H9 (cell line): ENCODE measurements around the gene KCTD19. TPM values are rescaled to one million over a fixed set of nuclear protein-coding genes. Genes with fewer than 3 reads are reported as not detected.

ENCODE experiments used
- DNase-seq: peaks from one replicate; pipeline ENCODE4 v3.0.0-alpha.2; 2017
- H2AFZ ChIP-seq: one replicate; pipeline ENCODE4 v1.6.1; 2013; ENCODE audit warnings: mild to moderate bottlenecking, low read length, control low read depth, moderate library complexity
- H2AK5ac ChIP-seq: 2 replicates; pipeline ENCODE4 v1.6.1; 2013; ENCODE audit warnings: low read length, control low read depth, mixed read lengths; ENCODE audit not compliant: insufficient read length
- H2BK120ac ChIP-seq: one replicate; pipeline ENCODE4 v1.6.1; 2013; ENCODE audit warnings: low read depth, mild to moderate bottlenecking, low read length, control low read depth, inconsistent platforms; ENCODE audit not compliant: poor library complexity, severe bottlenecking
- H2BK12ac ChIP-seq: 2 replicates; pipeline ENCODE4 v1.6.1; 2013; ENCODE audit warnings: low read length, control low read depth, mixed read lengths, low read depth; ENCODE audit not compliant: insufficient read length
- H2BK15ac ChIP-seq: 2 replicates; pipeline ENCODE4 v1.6.1; 2013; ENCODE audit warnings: low read depth, low read length, control low read depth
- H2BK20ac ChIP-seq: one replicate; pipeline ENCODE4 v1.6.1; 2013; ENCODE audit warnings: low read depth, mild to moderate bottlenecking, low read length, control low read depth, inconsistent platforms; ENCODE audit not compliant: poor library complexity, severe bottlenecking
- H2BK5ac ChIP-seq: 2 replicates; pipeline ENCODE4 v1.6.1; 2013; ENCODE audit warnings: low read length, control low read depth, mixed read lengths; ENCODE audit not compliant: insufficient read length
- H3K14ac ChIP-seq: 2 replicates; pipeline ENCODE4 v1.6.1; 2013; ENCODE audit warnings: low read length, control low read depth; ENCODE audit not compliant: insufficient read depth
- H3K18ac ChIP-seq: 2 replicates; pipeline ENCODE4 v1.6.1; 2013; ENCODE audit warnings: low read depth, mild to moderate bottlenecking, mixed read lengths, low read length, control low read depth; ENCODE audit not compliant: insufficient read length
- H3K23ac ChIP-seq: 2 replicates; pipeline ENCODE4 v1.6.1; 2013; ENCODE audit warnings: low read length, control low read depth, mixed read lengths, low read depth; ENCODE audit not compliant: insufficient read length
- H3K23me2 ChIP-seq: 2 replicates; pipeline ENCODE4 v1.6.1; 2013; ENCODE audit warnings: low read depth, mild to moderate bottlenecking, mixed read lengths, low read length, control low read depth; ENCODE audit not compliant: insufficient read length, poor library complexity, severe bottlenecking
- H3K27ac ChIP-seq: 2 replicates; pipeline ENCODE4 v1.5.1; 2013; ENCODE audit warnings: low read length, control low read depth, mixed read lengths, low read depth; ENCODE audit not compliant: insufficient read length
- H3K27me3 ChIP-seq: 2 replicates; pipeline ENCODE4 v1.6.1; 2013; ENCODE audit warnings: low read length, control low read depth, inconsistent platforms; ENCODE audit not compliant: insufficient read depth
- H3K4ac ChIP-seq: 2 replicates; pipeline ENCODE4 v1.6.1; 2013; ENCODE audit warnings: low read depth, mild to moderate bottlenecking, control low read depth, inconsistent platforms, low read length, moderate library complexity
- H3K4me1 ChIP-seq: 2 replicates; pipeline ENCODE4 v1.6.1; 2013; ENCODE audit warnings: low read length, control low read depth, inconsistent platforms; ENCODE audit not compliant: insufficient read depth
- H3K4me2 ChIP-seq: 2 replicates; pipeline ENCODE4 v1.6.1; 2013; ENCODE audit warnings: low read length, control low read depth, mixed read lengths; ENCODE audit not compliant: insufficient read length, insufficient read depth
- H3K56ac ChIP-seq: 2 replicates; pipeline ENCODE4 v1.6.1; 2013; ENCODE audit warnings: low read depth, mild to moderate bottlenecking, mixed read lengths, low read length, control low read depth; ENCODE audit not compliant: insufficient read length
- H3K79me1 ChIP-seq: 2 replicates; pipeline ENCODE4 v1.6.1; 2013; ENCODE audit warnings: low read depth, mild to moderate bottlenecking, moderate library complexity, low read length, control low read depth, inconsistent platforms; ENCODE audit not compliant: insufficient read depth, poor library complexity, severe bottlenecking
- H3K79me2 ChIP-seq: 2 replicates; pipeline ENCODE4 v1.6.1; 2013; ENCODE audit warnings: low read length, control low read depth, inconsistent platforms; ENCODE audit not compliant: insufficient read depth
- H3K9ac ChIP-seq: 2 replicates; pipeline ENCODE4 v1.6.1; 2013; ENCODE audit warnings: low read length, control low read depth, mixed read lengths; ENCODE audit not compliant: insufficient read length; ENCODE audit errors: extremely low read depth
- H3K9me3 ChIP-seq: one replicate; pipeline ENCODE4 v1.6.1; 2013; ENCODE audit warnings: low read depth, low read length, inconsistent platforms; ENCODE audit not compliant: control insufficient read depth
- H3T11ph ChIP-seq: one replicate; pipeline ENCODE4 v1.6.1; 2013; ENCODE audit warnings: mild to moderate bottlenecking, low read length, control low read depth, inconsistent platforms
- H4K20me1 ChIP-seq: one replicate; pipeline ENCODE4 v1.6.1; 2013; ENCODE audit not compliant: control insufficient read depth, insufficient read length, insufficient read depth
- H4K5ac ChIP-seq: 2 replicates; pipeline ENCODE4 v1.6.1; 2013; ENCODE audit warnings: low read depth, mild to moderate bottlenecking, mixed read lengths, low read length, control low read depth; ENCODE audit not compliant: insufficient read length
- H4K8ac ChIP-seq: replicated peaks from 2 replicates; pipeline ENCODE4 v1.6.1; 2013; ENCODE audit warnings: low read length, control low read depth, mixed read lengths, low read depth; ENCODE audit not compliant: insufficient read length
- H4K91ac ChIP-seq: 2 replicates; pipeline ENCODE4 v1.6.1; 2013; ENCODE audit warnings: low read depth, mild to moderate bottlenecking, moderate library complexity, mixed read lengths, low read length, control low read depth; ENCODE audit not compliant: insufficient read length
- H3K27ac Mint-ChIP-seq, 3 experiments: 2 replicates in 2 of 3; 3 replicates in 1 of 3; pipeline ENCODE4 v1.8.0; 2020 to 2021; ENCODE audit warnings: mixed read lengths in 3 of 3, mild to moderate bottlenecking in 1 of 3, moderate library complexity in 1 of 3
- H3K27me3 Mint-ChIP-seq: 2 replicates; pipeline ENCODE4 v1.8.0; 2021; ENCODE audit warnings: low read depth, mild to moderate bottlenecking, moderate library complexity, mixed read lengths
- H3K36me3 Mint-ChIP-seq, 3 experiments: 2 replicates in 2 of 3; 3 replicates in 1 of 3; pipeline ENCODE4 v1.8.0; 2020 to 2021; ENCODE audit warnings: low read depth in 3 of 3, mixed read lengths in 3 of 3; ENCODE audit not compliant: insufficient read depth in 1 of 3
- H3K4me1 Mint-ChIP-seq, 2 experiments: 2 replicates each; pipeline ENCODE4 v1.8.0; 2020; ENCODE audit warnings: mixed read lengths in 2 of 2
- H3K4me3 Mint-ChIP-seq, 2 experiments: 2 replicates in 1 of 2; 3 replicates in 1 of 2; pipeline ENCODE4 v1.8.0; 2020 to 2021; ENCODE audit warnings: mild to moderate bottlenecking in 2 of 2, mixed read lengths in 2 of 2, moderate library complexity in 1 of 2
- H3K9me3 Mint-ChIP-seq, 2 experiments: 2 replicates in 1 of 2; 3 replicates in 1 of 2; pipeline ENCODE4 v1.8.0; 2020; ENCODE audit warnings: mild to moderate bottlenecking in 2 of 2, mixed read lengths in 2 of 2, moderate library complexity in 1 of 2
- WGBS: extraction: QIAGEN DNeasy Blood & Tissue Kit; methylation state at CpG from one replicate; pipeline ENCODE4 v1.1.7; 2013; ENCODE audit warnings: missing lambda C conversion rate, low lambda C conversion rate, mixed read lengths; ENCODE audit not compliant: insufficient read length; ENCODE audit errors: extremely low coverage; 5-methylcytosine and 5-hydroxymethylcytosine counted together
- total RNA-seq: library from RNA; stranded (reverse); gene quantifications from 2 replicates; pipeline ENCODE4 v1.2.1, GENCODE V29; 2021
- TF ChIP-seq, protein P1 (sequence below): fragments of 200-600 bp; sonication (generic); conservative IDR thresholded peaks from 3 replicates; pipeline ENCODE4 v1.8.0; 2021; ENCODE audit warnings: antibody characterized with exemption, mild to moderate bottlenecking

KCTD19 gene
- total RNA-seq, 1 experiment from 2014 or later: 0.13 TPM

DNA sequence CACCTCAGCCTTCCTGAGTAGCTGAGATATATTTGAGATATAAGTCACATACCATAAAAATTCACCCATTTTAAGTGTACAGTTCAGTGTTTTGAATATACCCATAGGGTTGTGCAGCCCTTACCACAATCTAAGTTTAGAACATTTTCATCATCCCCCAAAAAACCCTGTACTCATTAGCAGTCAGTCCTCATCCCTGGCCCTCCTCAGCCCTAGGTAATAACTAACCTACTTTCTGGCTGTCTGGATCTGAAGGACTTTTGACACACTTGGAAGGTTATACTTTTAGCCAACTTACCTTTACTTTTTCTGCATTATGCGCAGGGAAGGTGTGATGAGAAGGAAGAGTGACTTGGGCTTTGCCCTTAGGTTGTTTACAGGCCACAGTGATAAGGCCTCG, 51.2 kb downstream of the KCTD19 start:
- Histone ChIP-seq H4K5ac (no peak overlapping the region), H3K9me3 (no peaks in the 10 kb centered on the region), H3K27ac (no peak overlapping the region), H3K79me1 (no peaks in the 10 kb centered on the region), H4K20me1 (no peaks in the 10 kb centered on the region), H2AK5ac (no peak overlapping the region), H3K27me3 (no peaks in the 10 kb centered on the region), H3K4me2 (no peak overlapping the region), H3K18ac (no peak overlapping the region), H3K4ac (no peak overlapping the region), H2AFZ (no peak overlapping the region), H3T11ph (no peak overlapping the region), H2BK15ac (no peak overlapping the region), H4K8ac (no peak overlapping the region), H2BK5ac (no peak overlapping the region), H2BK20ac (no peak overlapping the region), H3K23ac (no peak overlapping the region), H3K9ac (no peak overlapping the region), H3K14ac (no peak overlapping the region), H3K56ac (no peak overlapping the region), H3K23me2 (peaks cover 6% of the 10 kb centered on the region), H3K4me1 (no peaks in the 10 kb centered on the region), H2BK120ac (no peak overlapping the region), H4K91ac (no peak overlapping the region), H2BK12ac (no peak overlapping the region), H3K79me2 (no peaks in the 10 kb centered on the region)
- peak overlapping the region in 1 of 2 experiments; percentile 14; a peak in 1 of 5 replicates for H3K4me3 Mint-ChIP-seq
- no peak for DNase-seq
- no peaks in the 10 kb centered on the region for H3K9me3 Mint-ChIP-seq
- peak overlapping the region in 1 of 3 experiments; percentile 18; a peak in 1 of 7 replicates for H3K27ac Mint-ChIP-seq
- peaks cover 0 to 7% (median 4%) of the 10 kb centered on the region in 3 experiments; a peak in 2 of 7 replicates for H3K36me3 Mint-ChIP-seq
- no CpG with 5 or more reads among the region's 2 CpGs for WGBS
- peaks cover 6% of the 10 kb centered on the region for H3K27me3 Mint-ChIP-seq
- peaks cover 3% of the 10 kb centered on the region in 2 experiments; a peak in 3 of 4 replicates for H3K4me1 Mint-ChIP-seq
- TF ChIP-seq, protein P1, sequence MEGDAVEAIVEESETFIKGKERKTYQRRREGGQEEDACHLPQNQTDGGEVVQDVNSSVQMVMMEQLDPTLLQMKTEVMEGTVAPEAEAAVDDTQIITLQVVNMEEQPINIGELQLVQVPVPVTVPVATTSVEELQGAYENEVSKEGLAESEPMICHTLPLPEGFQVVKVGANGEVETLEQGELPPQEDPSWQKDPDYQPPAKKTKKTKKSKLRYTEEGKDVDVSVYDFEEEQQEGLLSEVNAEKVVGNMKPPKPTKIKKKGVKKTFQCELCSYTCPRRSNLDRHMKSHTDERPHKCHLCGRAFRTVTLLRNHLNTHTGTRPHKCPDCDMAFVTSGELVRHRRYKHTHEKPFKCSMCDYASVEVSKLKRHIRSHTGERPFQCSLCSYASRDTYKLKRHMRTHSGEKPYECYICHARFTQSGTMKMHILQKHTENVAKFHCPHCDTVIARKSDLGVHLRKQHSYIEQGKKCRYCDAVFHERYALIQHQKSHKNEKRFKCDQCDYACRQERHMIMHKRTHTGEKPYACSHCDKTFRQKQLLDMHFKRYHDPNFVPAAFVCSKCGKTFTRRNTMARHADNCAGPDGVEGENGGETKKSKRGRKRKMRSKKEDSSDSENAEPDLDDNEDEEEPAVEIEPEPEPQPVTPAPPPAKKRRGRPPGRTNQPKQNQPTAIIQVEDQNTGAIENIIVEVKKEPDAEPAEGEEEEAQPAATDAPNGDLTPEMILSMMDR: no peak
